ENCODE data around the gene CXCR1. TPM values are rescaled to one million over a fixed set of nuclear protein-coding genes. Genes with fewer than 3 reads are reported as not detected.

CXCR1 gene
- total RNA-seq = not detected
- 1 to 10 TPM in 1 of 3 donors, under 1 TPM in 2; 0.07 to 1.2 (median 0.46) TPM for polyA plus RNA-seq

- no peaks in the 10 kb centered on the region for H3K36me3 ChIP-seq
- no peak within 1 kb of the TSS for H3K4me3 ChIP-seq
- H3K9me3 ChIP-seq = no peaks in the 10 kb centered on the region
- 41 to 45% methylated on average over 3 of the region's 3 CpGs for WGBS, 2 donors
- H3K4me1 ChIP-seq = peaks cover 0 to 10% (median 0%) of the 10 kb centered on the region in 4 donors
- no peak for DNase-seq
- H3K27ac ChIP-seq = no peak within 1 kb of the TSS
- intact Hi-C loops (cut with DNase I) = no loop called here
- no peak for TF ChIP-seq POLR2AphosphoS5 (IDR thresholded peaks at IDR 0.05)
- TF ChIP-seq EP300 (IDR thresholded peaks at IDR 0.05) = no peak
- TF ChIP-seq CTCF (IDR thresholded peaks at IDR 0.05) = no peak
- TF ChIP-seq POLR2A (IDR thresholded peaks at IDR 0.05) = no peak
- no peaks in the 10 kb centered on the region for H3K27me3 ChIP-seq
Measured at GRCh38 chr2:218166791-218167190, at the start of gene CXCR1. CXCR1 (minus strand) TSS chr2:218166962; CDS start chr2:218165211, 1,751 bp downstream.

GRCh38 chr2:218216336-218216673, 49.5 kb upstream of the CXCR1 start:
- intact Hi-C loops (cut with DNase I) = loop anchor here (1.0 kb wide), 1 partner anchor 29 kb away; no protein-coding TSS in a partner anchor
- Histone ChIP-seq H3K9me3 (no peaks in the 10 kb centered on the region), H3K4me1 (peaks cover 0 to 41% (median 36%) of the 10 kb centered on the region in 4 donors), H3K36me3 (no peaks in the 10 kb centered on the region), H3K27ac (peak overlapping the region; percentile 91 to 97 (median 94)), H3K4me3 (peak overlapping the region; percentile 67 to 99 (median 86)), H3K27me3 (no peaks in the 10 kb centered on the region)
- WGBS, 2 donors = 70 to 71% methylated on average over 9 of the region's 9 CpGs
- DNase-seq = peak; percentile 69
- TF ChIP-seq CTCF (IDR thresholded peaks at IDR 0.05) = no peak
- no peak for TF ChIP-seq POLR2A (IDR thresholded peaks at IDR 0.05)
- TF ChIP-seq POLR2AphosphoS5 (IDR thresholded peaks at IDR 0.05) = no peak
- no peak for TF ChIP-seq EP300 (IDR thresholded peaks at IDR 0.05)

- Histone ChIP-seq H3K9me3 (no peaks in the 10 kb centered on the region), H3K27ac (no peak overlapping the region), H3K4me1 (peaks cover 0 to 20% (median 14%) of the 10 kb centered on the region in 4 donors), H3K4me3 (no peak overlapping the region), H3K36me3 (no peaks in the 10 kb centered on the region), H3K27me3 (no peaks in the 10 kb centered on the region)
- TF ChIP-seq CTCF (IDR thresholded peaks at IDR 0.05) (no peak), POLR2A (IDR thresholded peaks at IDR 0.05) (no peak), POLR2AphosphoS5 (IDR thresholded peaks at IDR 0.05) (no peak), EP300 (IDR thresholded peaks at IDR 0.05) (no peak)
- intact Hi-C loops (cut with DNase I) = no loop called here
- DNase-seq = no peak
- WGBS, 2 donors = 80 to 84% methylated on average over 1 of the region's 1 CpG
Measured at GRCh38 chr2:218214116-218214515, 47.4 kb upstream of the CXCR1 start.

GRCh38 chr2:218209078-218209477, 42.3 kb upstream of the CXCR1 start:
- Histone ChIP-seq H3K9me3 (peaks cover 0 to 2% (median 0%) of the 10 kb centered on the region in 4 donors), H3K36me3 (no peaks in the 10 kb centered on the region), H3K4me3 (no peak overlapping the region), H3K27ac (no peak overlapping the region), H3K4me1 (no peaks in the 10 kb centered on the region), H3K27me3 (no peaks in the 10 kb centered on the region)
- DNase-seq = no peak
- TF ChIP-seq EP300 (IDR thresholded peaks at IDR 0.05) (no peak), POLR2A (IDR thresholded peaks at IDR 0.05) (no peak), POLR2AphosphoS5 (IDR thresholded peaks at IDR 0.05) (no peak), CTCF (IDR thresholded peaks at IDR 0.05) (no peak)
- 97 to 98% methylated on average over 3 of the region's 3 CpGs for WGBS, 2 donors
- intact Hi-C loops (cut with DNase I) = no loop called here

GRCh38 chr2:218202266-218202665, 35.5 kb upstream of the CXCR1 start:
- TF ChIP-seq POLR2A (IDR thresholded peaks at IDR 0.05) (no peak), EP300 (IDR thresholded peaks at IDR 0.05) (no peak), POLR2AphosphoS5 (IDR thresholded peaks at IDR 0.05) (no peak), CTCF (IDR thresholded peaks at IDR 0.05) (no peak)
- Histone ChIP-seq H3K9me3 (no peaks in the 10 kb centered on the region), H3K27ac (no peak overlapping the region), H3K36me3 (no peaks in the 10 kb centered on the region), H3K27me3 (no peaks in the 10 kb centered on the region), H3K4me3 (no peak overlapping the region), H3K4me1 (no peaks in the 10 kb centered on the region)
- no peak for DNase-seq
- intact Hi-C loops (cut with DNase I) = no loop called here
- WGBS, 2 donors = 88% methylated on average over 3 of the region's 3 CpGs

Measured in sigmoid colon (tissue), 7 donors.